Ascending aorta (tissue), 2 donors: Measurements from ENCODE around the gene ADRA2C. TPM values are rescaled to one million over a fixed set of nuclear protein-coding genes. Genes with fewer than 3 reads are reported as not detected.
A peak's percentile ranks its signal among the peaks of the same experiment; 100 is the strongest.

ENCODE experiments used
- DNase-seq, 2 donors: peaks; one replicate each; pipeline ENCODE4 v3.0.0-alpha.2; 2019; ENCODE audit warnings: low spot score in 2 of 2
- H3K27ac ChIP-seq, 2 donors: fragments of 200-600 bp; sonication (generic); one replicate each; pipeline ENCODE4 v1.5.1; 2016 to 2017; ENCODE audit warnings: mild to moderate bottlenecking in 1 of 2
- H3K27me3 ChIP-seq: fragments of 200-600 bp; sonication (generic); one replicate; pipeline ENCODE4 v1.5.1; 2017
- H3K36me3 ChIP-seq, 2 donors: fragments of 200-600 bp; sonication (generic); one replicate each; pipeline ENCODE4 v1.5.1; 2016
- H3K4me1 ChIP-seq, 2 donors: fragments of 200-600 bp; sonication (generic); one replicate each; pipeline ENCODE4 v1.5.1; 2016 to 2017; ENCODE audit warnings: mild to moderate bottlenecking in 1 of 2
- H3K4me3 ChIP-seq, 2 donors: fragments of 200-600 bp; sonication (generic); one replicate each; pipeline ENCODE4 v1.5.1; 2016 to 2017; ENCODE audit warnings: mild to moderate bottlenecking in 1 of 2
- H3K9me3 ChIP-seq, 2 donors: fragments of 200-600 bp; sonication (generic); one replicate each; pipeline ENCODE4 v1.5.1; 2016
- intact Hi-C: fragments of 100-400 bp; cut with DNase I; formaldehyde crosslinking; loops from one replicate; pipeline ENCODE4 v1.15.1; 2023
- total RNA-seq: library from RNA; depleted of rRNA; stranded (reverse); fragments of >200 nt; gene quantifications from one replicate; pipeline ENCODE4 v1.1.0, GENCODE V29; 2016
- TF ChIP-seq, protein P1 (sequence below), 3 experiments: fragments of 200-600 bp in 2 of 3; fragments of 450-650 bp in 1 of 3; sonication (generic) in 2 of 3; IDR thresholded peaks; one replicate each; pipeline ENCODE4 v1.5.1; 2016 to 2019; ENCODE audit warnings: antibody characterized with exemption in 3 of 3, mild to moderate bottlenecking in 1 of 3, moderate library complexity in 1 of 3

Gene ADRA2C
- total RNA-seq, 1 donor from 2014 or later: 46.1 TPM

DNA sequence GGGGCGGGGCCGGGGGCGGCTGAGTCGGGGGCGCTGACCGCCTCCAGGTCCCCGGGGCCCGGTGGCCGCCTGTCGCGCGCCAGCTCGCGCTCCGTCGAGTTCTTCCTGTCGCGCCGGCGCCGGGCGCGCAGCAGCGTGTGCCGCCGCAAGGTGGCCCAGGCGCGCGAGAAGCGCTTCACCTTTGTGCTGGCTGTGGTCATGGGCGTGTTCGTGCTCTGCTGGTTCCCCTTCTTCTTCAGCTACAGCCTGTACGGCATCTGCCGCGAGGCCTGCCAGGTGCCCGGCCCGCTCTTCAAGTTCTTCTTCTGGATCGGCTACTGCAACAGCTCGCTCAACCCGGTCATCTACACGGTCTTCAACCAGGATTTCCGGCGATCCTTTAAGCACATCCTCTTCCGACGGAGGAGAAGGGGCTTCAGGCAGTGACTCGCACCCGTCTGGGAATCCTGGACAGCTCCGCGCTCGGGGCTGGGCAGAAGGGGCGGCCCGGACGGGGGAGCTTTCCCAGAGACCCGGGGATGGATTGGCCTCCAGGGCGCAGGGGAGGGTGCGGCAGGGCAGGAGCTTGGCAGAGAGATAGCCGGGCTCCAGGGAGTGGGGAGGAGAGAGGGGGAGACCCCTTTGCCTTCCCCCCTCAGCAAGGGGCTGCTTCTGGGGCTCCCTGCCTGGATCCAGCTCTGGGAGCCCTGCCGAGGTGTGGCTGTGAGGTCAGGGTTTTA, 1.5 kb downstream of the ADRA2C start:
- no peaks in the 10 kb centered on the region for H3K9me3 ChIP-seq
- H3K27ac ChIP-seq: peak overlapping the region; percentile 3 to 58
- peaks cover 5 to 45% of the 10 kb centered on the region in 2 donors for H3K4me1 ChIP-seq
- no peak for DNase-seq
- H3K4me3 ChIP-seq: peak overlapping the region in 1 of 2 donors; percentile 78
- intact Hi-C loops: loop anchor here (1.0 to 10.0 kb wide), 5 partner anchors 20 to 283 kb away; no protein-coding TSS in a partner anchor
- TF ChIP-seq, protein P1, sequence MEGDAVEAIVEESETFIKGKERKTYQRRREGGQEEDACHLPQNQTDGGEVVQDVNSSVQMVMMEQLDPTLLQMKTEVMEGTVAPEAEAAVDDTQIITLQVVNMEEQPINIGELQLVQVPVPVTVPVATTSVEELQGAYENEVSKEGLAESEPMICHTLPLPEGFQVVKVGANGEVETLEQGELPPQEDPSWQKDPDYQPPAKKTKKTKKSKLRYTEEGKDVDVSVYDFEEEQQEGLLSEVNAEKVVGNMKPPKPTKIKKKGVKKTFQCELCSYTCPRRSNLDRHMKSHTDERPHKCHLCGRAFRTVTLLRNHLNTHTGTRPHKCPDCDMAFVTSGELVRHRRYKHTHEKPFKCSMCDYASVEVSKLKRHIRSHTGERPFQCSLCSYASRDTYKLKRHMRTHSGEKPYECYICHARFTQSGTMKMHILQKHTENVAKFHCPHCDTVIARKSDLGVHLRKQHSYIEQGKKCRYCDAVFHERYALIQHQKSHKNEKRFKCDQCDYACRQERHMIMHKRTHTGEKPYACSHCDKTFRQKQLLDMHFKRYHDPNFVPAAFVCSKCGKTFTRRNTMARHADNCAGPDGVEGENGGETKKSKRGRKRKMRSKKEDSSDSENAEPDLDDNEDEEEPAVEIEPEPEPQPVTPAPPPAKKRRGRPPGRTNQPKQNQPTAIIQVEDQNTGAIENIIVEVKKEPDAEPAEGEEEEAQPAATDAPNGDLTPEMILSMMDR (IDR thresholded peaks at IDR 0.05): peak in 1 of 3 experiments; percentile 7
- H3K36me3 ChIP-seq: no peaks in the 10 kb centered on the region
- H3K27me3 ChIP-seq: no peaks in the 10 kb centered on the region

DNA sequence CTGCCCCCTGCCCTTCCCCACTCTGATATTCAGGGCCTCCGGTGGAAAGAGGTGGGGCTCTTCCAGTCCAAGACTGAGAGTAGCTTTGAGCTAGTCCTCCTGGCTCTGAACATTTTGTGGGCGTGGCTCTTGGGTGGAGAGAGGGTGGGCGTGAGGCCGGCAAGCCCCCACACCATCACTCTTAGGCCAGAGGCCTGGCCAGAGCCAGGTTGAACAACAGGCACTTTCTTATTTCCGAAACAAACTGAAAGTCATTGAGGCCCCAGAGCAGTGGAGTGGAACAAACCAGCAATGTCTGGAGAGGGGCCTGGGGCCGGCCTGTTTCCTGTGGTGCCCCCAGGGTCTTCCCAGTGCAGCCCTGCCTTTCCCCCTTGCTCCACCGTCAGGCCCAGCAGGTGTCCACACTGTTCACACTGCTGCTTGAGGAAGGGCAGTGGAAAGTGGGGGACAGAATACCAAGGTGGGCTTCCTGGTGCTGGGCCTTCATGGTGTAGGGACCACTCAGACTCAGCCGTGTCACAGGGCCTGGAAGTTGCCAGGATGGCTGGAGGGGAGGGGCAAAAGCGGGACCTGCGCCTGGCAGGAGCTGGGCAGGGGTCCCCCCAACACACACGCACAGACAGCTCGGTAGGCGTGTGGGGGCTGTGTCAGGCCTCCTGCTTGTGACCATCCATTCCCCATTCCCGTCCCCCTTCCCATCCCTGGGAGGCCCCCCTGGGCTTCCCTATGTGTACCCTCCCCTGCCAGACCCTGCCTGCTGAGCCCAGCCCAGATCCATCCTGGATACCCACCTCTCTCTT, 2.9 kb downstream of the ADRA2C start:
- Histone ChIP-seq H3K27ac (peak overlapping the region; percentile 30 to 58), H3K4me1 (peaks cover 5 to 34% of the 10 kb centered on the region in 2 donors), H3K9me3 (no peaks in the 10 kb centered on the region), H3K36me3 (no peaks in the 10 kb centered on the region), H3K4me3 (no peak overlapping the region), H3K27me3 (no peaks in the 10 kb centered on the region)
- intact Hi-C loops: loop anchor here (10.0 kb wide), 2 partner anchors 186 to 204 kb away; no protein-coding TSS in a partner anchor
- no peak for DNase-seq
- TF ChIP-seq, protein P1 (IDR thresholded peaks at IDR 0.05): no peak

DNA sequence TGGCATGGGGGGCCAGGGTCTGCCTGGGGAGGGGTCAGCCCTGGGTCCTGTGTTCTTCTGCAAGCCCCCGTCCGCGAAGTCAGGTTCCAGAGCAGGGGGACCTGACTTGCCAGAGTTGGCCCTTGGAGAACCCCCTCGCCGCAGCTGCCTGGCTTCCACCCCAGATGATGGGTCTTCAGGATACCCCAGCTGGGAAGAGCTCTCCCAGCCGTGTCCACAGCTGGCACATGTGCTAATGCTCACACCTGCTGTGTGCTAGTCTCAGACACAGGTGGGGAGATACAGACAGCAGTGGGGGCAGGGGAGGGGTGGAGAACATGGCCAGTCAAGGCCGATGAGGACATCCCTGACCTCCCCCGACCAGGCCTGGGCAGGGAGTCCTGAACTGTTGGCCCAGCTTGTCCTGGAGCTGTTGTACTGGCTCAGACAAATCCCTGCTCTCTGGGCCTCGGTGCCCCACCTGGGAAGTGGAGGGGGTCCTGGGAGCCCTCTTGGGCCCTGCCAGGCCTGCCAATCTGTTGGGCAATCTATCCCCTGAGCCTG, 3.5 kb downstream of the ADRA2C start:
- intact Hi-C loops: loop anchor here (10.0 kb wide), 2 partner anchors 185 to 205 kb away; no protein-coding TSS in a partner anchor
- H3K27me3 ChIP-seq: no peaks in the 10 kb centered on the region
- H3K4me1 ChIP-seq: peaks cover 5 to 28% of the 10 kb centered on the region in 2 donors
- H3K27ac ChIP-seq: peak overlapping the region; percentile 30 to 58
- no peak for DNase-seq
- H3K36me3 ChIP-seq: no peaks in the 10 kb centered on the region
- TF ChIP-seq, protein P1 (IDR thresholded peaks at IDR 0.05): no peak
- H3K4me3 ChIP-seq: no peak overlapping the region
- H3K9me3 ChIP-seq: no peaks in the 10 kb centered on the region

DNA sequence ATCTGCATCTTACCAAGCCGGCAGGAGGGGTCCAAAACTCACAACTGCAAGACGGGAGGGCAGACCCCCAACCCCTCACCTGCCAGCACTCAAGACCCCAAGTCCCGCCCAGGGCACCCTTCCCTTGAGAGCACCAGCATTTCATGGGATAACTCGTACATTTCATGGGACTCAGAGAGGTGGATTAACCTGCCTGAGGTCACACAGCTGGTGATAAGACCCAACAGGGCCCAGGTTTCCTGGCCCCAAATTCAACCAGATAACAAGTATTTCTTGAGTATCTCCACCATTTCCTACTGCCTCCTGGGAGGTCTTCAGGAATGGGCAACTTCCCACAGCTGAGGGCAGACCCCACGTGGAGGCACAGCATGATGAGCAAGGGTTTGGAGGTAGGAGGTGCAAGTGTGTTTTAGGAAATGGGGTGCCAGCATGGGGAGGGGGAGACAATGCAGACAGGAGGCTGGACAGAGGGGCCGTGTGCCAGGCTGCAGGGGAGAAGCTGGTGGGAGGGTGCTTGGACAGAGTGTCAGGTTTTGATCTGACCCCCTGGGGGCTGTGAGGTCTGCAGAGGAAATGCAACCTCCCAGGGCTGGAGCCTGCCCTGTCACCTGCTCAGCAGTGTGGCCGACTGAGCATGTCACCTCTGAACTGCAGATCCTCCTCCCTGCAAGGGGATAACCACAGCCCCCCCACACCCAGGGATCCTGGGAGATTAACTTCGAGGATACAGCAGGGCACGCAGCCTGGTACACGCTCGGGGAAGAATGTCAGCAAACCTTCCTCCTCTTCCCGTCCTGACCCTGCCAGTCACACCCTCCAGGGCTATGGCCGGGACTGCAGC, 4.4 kb downstream of the ADRA2C start:
- H3K27ac ChIP-seq: peak overlapping the region; percentile 74 to 77
- DNase-seq: no peak
- H3K4me3 ChIP-seq: no peak overlapping the region
- H3K9me3 ChIP-seq: no peaks in the 10 kb centered on the region
- H3K27me3 ChIP-seq: no peaks in the 10 kb centered on the region
- no peaks in the 10 kb centered on the region for H3K36me3 ChIP-seq
- intact Hi-C loops: no loop called here
- TF ChIP-seq, protein P1 (IDR thresholded peaks at IDR 0.05): no peak
- H3K4me1 ChIP-seq: peaks cover 5 to 25% of the 10 kb centered on the region in 2 donors
